G401.6 (cell line): ENCODE measurements around the gene MICU1.
"Not testable (repeated sequence)": the region's sequence is repeated elsewhere in the genome, so short reads cannot be mapped to it uniquely, and the experiment has no call there.

Experiments used
- FAIRE-seq: peaks from 2 replicates; lab custom pipeline; 2012; peaks lifted over from hg19 to GRCh38; lab: Jason Lieb, UNC

MICU1 gene

GRCh38 chr10:72445851-72446250 lies 180.0 kb downstream of the MICU1 start:
- no peak for FAIRE-seq

GRCh38 chr10:72442969-72443368 lies 182.9 kb downstream of the MICU1 start:
- not testable (repeated sequence) for FAIRE-seq

GRCh38 chr10:72435570-72435969 lies 190.3 kb downstream of the MICU1 start:
- no peak for FAIRE-seq

- not testable (repeated sequence) for FAIRE-seq
Measured at GRCh38 chr10:72430936-72431335, 194.9 kb downstream of the MICU1 start.

GRCh38 chr10:72429931-72430330 lies 195.9 kb downstream of the MICU1 start:
- no peak for FAIRE-seq

GRCh38 chr10:72426986-72427385 lies 198.9 kb downstream of the MICU1 start:
- FAIRE-seq: no peak

GRCh38 chr10:72425133-72425532 lies 200.7 kb downstream of the MICU1 start:
- FAIRE-seq: no peak

GRCh38 chr10:72424561-72424960 lies 201.3 kb downstream of the MICU1 start:
- no peak for FAIRE-seq

- no peak for FAIRE-seq
Measured at GRCh38 chr10:72423426-72423825, 202.5 kb downstream of the MICU1 start.

GRCh38 chr10:72421885-72422540 lies 203.9 kb downstream of the MICU1 start:
- no peak for FAIRE-seq

GRCh38 chr10:72419241-72419640 lies 206.6 kb downstream of the MICU1 start:
- FAIRE-seq: no peak

GRCh38 chr10:72418679-72419078 lies 207.2 kb downstream of the MICU1 start:
- no peak for FAIRE-seq

GRCh38 chr10:72417971-72418370 lies 207.9 kb downstream of the MICU1 start:
- FAIRE-seq: no peak

GRCh38 chr10:72416661-72417060 lies 209.2 kb downstream of the MICU1 start:
- FAIRE-seq: no peak

GRCh38 chr10:72414642-72415041 lies 211.2 kb downstream of the MICU1 start:
- FAIRE-seq: no peak

GRCh38 chr10:72409167-72409566 lies 216.7 kb downstream of the MICU1 start:
- FAIRE-seq: no peak

- FAIRE-seq: no peak
Measured at GRCh38 chr10:72407927-72408600, 217.8 kb downstream of the MICU1 start.

- FAIRE-seq: no peak
Measured at GRCh38 chr10:72407471-72407870, 218.4 kb downstream of the MICU1 start.

GRCh38 chr10:72395581-72395980 lies 230.3 kb downstream of the MICU1 start:
- not testable (repeated sequence) for FAIRE-seq

- no peak for FAIRE-seq
Measured at GRCh38 chr10:72392571-72392970, 233.3 kb downstream of the MICU1 start.

- FAIRE-seq: no peak
Measured at GRCh38 chr10:72390764-72391163, 235.1 kb downstream of the MICU1 start.

- FAIRE-seq: no peak
Measured at GRCh38 chr10:72389716-72390115, 236.2 kb downstream of the MICU1 start.

- FAIRE-seq: no peak
Measured at GRCh38 chr10:72389014-72389413, 236.9 kb downstream of the MICU1 start.

- no peak for FAIRE-seq
Measured at GRCh38 chr10:72388062-72388461, 237.8 kb downstream of the MICU1 start.
